Mesenteric fat pad (tissue), 1 donor: Measurements from ENCODE around the gene CCR9. TPM values are rescaled to one million over a fixed set of nuclear protein-coding genes. Genes with fewer than 3 reads are reported as not detected.
A peak's percentile ranks its signal among the peaks of the same experiment; 100 is the strongest.

Experiments used
- DNase-seq: peaks from one replicate; pipeline ENCODE4 v3.0.0-alpha.2; 2020; ENCODE audit warnings: low spot score
- total RNA-seq: library from RNA; stranded (reverse); fragmentation: NEBNext Ultra II Directional; extraction: Animal tissue kit (Norgen Biotek cat#: 25700); gene quantifications from one replicate; pipeline ENCODE4 v1.2.1, GENCODE V29; 2021
- donor health status: DM: yes; HTN: yes; CAD: no.

CCR9 gene
- total RNA-seq, 1 donor from 2014 or later, result not detected

DNA sequence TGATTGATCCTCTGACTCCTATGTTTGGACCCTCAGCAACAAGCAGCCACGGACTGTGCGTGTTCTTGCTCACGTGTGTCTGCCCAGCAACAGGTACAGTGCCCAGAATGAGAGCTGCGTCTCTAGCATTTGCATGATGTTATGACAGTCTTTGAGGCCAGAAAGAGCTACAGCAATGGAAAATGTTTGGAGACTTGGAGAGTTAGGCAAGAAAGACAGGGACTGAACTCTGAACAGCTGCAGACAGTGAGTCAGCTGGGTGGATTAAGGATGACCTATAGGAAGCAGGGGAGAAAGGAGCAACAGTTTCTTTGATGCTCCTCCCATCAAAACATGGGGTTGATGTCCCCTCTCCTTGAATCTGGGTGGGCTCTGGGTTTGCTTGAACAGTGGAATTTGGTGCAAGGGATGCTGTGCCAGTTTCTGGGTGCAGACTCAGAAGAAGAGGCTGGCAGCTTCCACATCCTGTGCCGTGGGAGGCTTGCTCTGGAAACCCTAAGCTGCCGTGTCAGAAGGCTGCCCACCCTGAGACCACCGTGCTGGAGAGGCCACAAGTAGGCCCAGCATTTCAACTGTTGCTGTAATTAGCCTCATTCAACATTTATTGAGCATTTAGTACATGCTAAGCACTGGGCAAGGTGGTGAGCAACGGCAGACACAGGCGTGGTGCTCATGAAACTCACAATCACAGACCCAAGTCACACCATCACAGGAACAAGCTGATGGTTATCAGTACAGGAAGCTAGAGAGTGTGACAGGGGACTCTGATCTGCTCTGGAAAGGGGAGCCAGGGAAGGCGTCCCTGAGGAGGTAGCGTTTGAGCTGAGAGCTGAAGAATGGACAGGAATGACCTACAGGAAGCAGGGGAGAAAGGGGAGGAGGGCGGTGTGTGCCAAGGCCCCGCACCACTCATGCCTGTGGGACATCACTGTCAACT, 21.7 kb downstream of the CCR9 start:
- DNase-seq, result peak; percentile 60

- DNase-seq, result peak; percentile 37
These were observed 22.4 kb downstream of the CCR9 start for GRCh38 chr3:45908761-45909160.

GRCh38 chr3:45909542-45909941, 23.2 kb downstream of the CCR9 start:
- DNase-seq, result peak; percentile 45

DNA sequence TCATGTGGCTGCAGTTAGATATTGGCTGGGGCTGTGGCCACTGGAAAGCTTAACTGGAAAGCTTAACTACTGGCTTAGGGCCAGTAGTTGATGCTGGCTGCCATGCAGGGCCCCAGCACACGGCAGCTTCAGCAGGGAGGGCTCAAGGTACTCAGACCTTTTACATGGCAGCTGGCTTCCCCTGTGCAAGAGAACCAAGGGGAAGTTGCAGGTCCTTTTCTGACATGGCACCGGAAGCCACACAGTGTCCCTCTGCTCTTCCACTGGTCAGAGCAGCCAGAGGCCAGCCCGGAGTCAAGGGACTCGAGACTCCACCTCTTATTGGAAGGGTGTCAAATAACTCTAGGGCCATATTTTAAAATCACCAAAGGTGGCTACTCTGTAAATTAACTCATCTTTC, 24.5 kb downstream of the CCR9 start:
- DNase-seq, result peak; percentile 62

- DNase-seq, result peak; percentile 62
These were observed 25.3 kb downstream of the CCR9 start for GRCh38 chr3:45911511-45912226.

GRCh38 chr3:45912435-45912834, 26.1 kb downstream of the CCR9 start:
- peak; percentile 75 for DNase-seq

DNA sequence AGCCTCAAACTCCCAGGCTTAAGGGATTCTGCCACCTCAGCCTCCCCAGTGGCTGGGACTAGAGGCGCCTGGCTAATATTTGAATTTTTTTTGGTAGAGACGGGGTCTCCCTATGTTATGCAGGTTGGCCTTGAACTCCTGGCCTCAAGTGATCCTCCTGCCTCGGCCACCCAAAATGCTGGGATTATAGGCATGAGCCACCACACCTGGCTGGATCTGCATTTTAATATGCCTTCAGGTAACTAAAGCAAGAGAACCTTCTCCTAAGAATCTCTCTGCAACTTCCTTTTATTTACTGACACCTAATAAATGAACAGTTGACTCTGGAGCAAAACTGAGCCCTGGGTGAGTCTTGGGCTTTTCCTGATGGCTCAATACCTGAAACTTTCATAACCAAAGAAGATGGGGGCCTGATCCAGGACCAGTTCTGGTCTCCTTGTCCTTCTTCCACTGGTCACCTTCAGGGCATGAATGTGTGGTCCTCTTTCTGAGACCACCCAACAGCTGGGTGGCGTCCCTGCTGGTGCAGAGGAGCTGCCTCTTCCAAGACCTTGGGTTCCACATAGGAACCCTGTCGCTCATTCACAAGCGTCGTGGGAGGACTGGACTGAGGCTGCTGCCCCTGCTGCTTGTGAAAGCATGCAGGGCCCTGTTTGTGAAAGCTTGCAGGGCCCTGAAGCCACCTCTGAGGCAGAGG, 28.2 kb downstream of the CCR9 start:
- DNase-seq, result peak; percentile 51

GRCh38 chr3:45915059-45915439, 28.7 kb downstream of the CCR9 start:
- peak; percentile 65 for DNase-seq

DNA sequence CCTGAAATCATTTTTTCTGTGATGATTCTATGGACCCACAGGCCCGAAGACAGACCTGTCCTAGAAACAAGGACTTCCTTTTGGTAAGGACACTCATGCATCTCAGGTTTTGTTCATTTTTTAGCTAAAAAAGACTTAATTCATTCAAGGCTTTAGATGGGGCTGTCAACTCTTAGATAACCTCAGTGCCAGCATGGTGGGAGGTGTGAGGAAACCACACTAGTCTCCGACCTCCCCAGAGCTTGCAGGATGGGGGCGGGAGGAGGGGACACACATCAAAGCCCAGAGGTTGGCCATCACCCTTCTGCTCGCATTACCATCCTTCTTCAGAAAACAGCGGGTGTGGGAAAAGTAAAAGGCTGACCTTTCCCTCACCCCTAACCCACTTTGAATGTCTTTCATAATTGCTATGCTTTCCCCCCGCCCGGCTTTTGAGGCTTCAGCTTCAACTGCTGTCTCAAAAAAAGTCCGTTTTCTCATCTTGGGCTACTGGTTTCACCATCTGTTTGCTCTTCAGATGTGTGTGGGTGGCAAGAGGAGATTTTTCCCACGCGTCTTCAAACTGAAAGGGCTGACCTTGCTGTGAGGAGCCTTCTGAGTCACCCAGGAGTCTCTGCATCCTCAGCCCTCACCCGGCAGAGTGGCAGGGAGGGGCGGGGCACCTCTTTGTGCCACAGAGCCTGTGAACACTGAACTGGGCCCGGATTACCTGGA, 29.3 kb downstream of the CCR9 start:
- DNase-seq, result peak; percentile 72

DNA sequence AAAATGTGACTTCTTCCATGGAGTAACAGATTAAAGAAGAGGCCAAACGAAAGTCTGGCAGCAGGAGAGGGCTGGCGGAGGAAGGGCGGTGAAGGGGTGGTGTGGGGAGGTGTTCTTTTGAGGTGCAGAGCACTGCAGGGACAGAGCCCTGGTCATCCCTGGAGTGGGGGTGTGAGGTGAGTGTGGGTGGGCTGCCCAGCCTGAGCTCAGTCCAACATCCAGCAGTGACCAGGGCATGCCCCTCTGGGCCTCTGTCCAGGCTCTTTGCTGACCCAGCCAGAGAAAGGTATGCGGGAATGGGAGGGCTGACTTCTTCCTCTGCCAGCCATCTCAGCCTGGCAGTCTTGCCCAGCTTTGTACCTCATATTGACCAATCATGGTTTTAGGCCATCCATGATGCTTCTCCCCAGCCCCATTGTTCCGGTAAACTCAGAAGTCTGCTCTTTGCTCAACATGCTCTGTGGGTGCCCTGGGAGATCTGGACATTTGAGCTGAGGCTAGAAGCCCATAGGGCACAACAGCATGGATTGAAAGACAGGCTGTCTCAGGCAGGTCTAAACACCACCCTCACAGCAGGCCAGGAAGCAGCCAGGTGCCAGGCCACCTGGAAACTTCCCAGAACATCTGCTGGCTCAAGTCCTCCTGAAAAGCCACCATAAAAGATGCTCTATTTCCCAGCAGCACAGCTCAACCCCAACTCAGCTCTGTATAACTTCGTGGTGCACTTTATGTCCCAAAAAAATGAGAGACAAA, 31.0 kb downstream of the CCR9 start:
- peak; percentile 49 for DNase-seq

GRCh38 chr3:45921158-45922038, 35.1 kb downstream of the CCR9 start:
- DNase-seq, result peak; percentile 78

DNA sequence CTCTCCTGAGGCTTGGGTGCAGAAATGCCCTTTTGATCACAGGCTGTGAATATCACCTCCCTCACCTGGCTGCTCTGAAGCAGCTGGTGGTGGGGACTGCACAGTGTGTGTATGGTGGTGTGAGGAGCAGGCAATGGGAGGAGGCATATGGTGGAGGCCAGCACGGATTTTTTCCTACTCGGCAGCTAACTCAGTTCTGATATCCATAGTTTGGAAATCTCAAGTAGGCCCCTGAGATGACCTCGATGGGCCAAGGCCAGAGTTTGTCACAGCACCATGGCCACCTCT, 35.6 kb downstream of the CCR9 start:
- DNase-seq, result peak; percentile 65

DNA sequence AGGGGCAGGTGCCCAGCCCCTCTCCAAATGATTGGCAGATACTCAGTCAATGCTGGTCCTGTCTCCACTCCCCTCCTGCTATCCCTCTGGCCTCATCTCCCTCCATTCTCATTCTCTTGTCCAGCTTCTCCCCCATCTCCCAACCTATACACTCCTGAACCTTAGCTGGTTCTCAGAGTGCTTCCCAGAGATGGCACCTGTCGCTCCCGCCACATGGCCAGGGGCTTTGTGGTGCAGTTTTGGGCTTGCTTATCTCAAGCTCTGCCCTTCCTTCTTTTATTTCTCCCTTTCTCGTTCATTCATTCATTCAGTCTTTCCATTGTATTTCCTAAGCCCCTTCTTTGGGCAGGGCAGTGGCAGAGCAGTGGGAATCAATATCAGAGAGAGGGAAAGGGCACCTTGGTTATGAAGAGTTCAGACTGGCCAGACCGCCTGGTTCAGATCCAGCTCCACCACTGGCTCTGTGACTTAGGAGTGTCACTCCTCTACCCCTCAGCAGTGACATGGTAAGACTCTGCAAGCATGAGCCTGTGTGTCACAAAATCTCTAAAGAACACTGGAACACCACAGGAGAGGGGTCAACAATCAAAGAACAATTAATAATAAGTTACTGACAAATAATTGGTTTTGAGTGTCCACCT, 36.7 kb downstream of the CCR9 start:
- DNase-seq, result peak; percentile 20

GRCh38 chr3:45923755-45924154, 37.4 kb downstream of the CCR9 start:
- no peak for DNase-seq

DNA sequence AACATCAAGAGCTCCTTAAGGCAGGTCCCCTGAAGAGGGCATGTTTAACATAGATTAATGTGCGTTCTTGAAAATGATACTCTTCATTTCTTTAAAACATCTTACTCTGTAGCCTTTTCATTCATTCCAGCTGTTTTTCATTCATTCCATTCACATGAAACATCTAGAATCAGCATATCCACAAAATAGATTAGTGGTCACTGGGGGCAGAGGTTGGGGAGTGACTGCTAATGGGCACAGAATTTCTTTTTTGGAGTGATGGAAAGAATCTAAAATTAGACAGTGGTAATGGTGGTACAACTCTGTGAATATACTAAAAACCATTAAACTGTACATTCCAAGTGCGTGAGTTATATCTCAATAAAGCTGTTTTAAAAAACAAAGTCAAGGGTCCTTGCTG, 41.5 kb downstream of the CCR9 start:
- DNase-seq, result no peak

GRCh38 chr3:45929042-45929679, 42.8 kb downstream of the CCR9 start:
- DNase-seq, result peak; percentile 87

GRCh38 chr3:45931496-45931895, 45.2 kb downstream of the CCR9 start:
- peak; percentile 16 for DNase-seq

DNA sequence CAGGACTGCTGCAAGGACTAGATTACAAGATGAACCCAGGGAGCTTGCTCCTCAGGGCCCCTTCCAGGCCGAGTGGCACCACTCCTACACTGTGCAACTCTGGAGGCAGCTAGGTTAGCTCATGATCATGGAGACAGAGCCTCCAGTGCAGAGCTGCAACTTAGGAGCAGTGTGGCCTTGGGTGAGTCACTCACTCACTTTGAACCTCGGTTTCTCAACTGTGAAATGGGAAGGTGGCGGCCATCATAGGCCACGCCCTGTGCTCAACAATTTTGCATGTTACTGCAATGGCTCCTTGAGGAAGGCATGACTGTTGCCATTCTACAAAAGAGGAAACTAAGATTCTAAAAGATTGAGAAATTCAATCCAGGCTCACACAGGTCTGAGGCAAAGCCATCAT, 45.8 kb downstream of the CCR9 start:
- DNase-seq, result peak; percentile 37

- no peak for DNase-seq
These were observed 47.2 kb downstream of the CCR9 start for GRCh38 chr3:45933591-45933990.
